Endothelial cell (in vitro differentiated cells): ENCODE data around the gene TEX19. TPM values are rescaled to one million over a fixed set of nuclear protein-coding genes. Genes with fewer than 3 reads are reported as not detected.

Experiments
- DNase-seq: peaks from one replicate; pipeline ENCODE4 v3.0.0; 2021; ENCODE audit warnings: low spot score
- H3K27ac Mint-ChIP-seq: one replicate; pipeline ENCODE4 v1.8.0; 2021; ENCODE audit warnings: mixed read lengths, inconsistent platforms; ENCODE audit not compliant: unreplicated experiment
- H3K27me3 Mint-ChIP-seq: one replicate; pipeline ENCODE4 v1.8.0; 2021; ENCODE audit warnings: mild to moderate bottlenecking, moderate library complexity, mixed read lengths, inconsistent platforms; ENCODE audit not compliant: unreplicated experiment
- H3K36me3 Mint-ChIP-seq: one replicate; pipeline ENCODE4 v1.8.0; 2021; ENCODE audit warnings: mild to moderate bottlenecking, low read depth, mixed read lengths, inconsistent platforms; ENCODE audit not compliant: unreplicated experiment
- H3K4me1 Mint-ChIP-seq: one replicate; pipeline ENCODE4 v1.8.0; 2021; ENCODE audit warnings: mild to moderate bottlenecking, mixed read lengths, inconsistent platforms; ENCODE audit not compliant: unreplicated experiment
- H3K4me3 Mint-ChIP-seq: one replicate; pipeline ENCODE4 v1.8.0; 2021; ENCODE audit warnings: mild to moderate bottlenecking, mixed read lengths, inconsistent platforms; ENCODE audit not compliant: unreplicated experiment
- H3K9me3 Mint-ChIP-seq: one replicate; pipeline ENCODE4 v1.8.0; 2021; ENCODE audit warnings: mixed read lengths, inconsistent platforms; ENCODE audit not compliant: unreplicated experiment
- total RNA-seq: library from RNA; stranded (reverse); fragmentation: NEBNext Ultra II Directional; extraction: Animal tissue kit (Norgen Biotek cat#: 25700); gene quantifications from one replicate; pipeline ENCODE4 v1.2.1, GENCODE V29; 2021; ENCODE audit not compliant: unreplicated experiment
- TF ChIP-seq, protein P1 (sequence below): fragments of 200-600 bp; sonication (generic); IDR thresholded peaks from one replicate; pipeline ENCODE4 v1.5.0; 2021; ENCODE audit warnings: antibody characterized with exemption; ENCODE audit not compliant: unreplicated experiment

Gene TEX19
- total RNA-seq, 1 donor from 2014 or later, result 0.26 TPM

DNA sequence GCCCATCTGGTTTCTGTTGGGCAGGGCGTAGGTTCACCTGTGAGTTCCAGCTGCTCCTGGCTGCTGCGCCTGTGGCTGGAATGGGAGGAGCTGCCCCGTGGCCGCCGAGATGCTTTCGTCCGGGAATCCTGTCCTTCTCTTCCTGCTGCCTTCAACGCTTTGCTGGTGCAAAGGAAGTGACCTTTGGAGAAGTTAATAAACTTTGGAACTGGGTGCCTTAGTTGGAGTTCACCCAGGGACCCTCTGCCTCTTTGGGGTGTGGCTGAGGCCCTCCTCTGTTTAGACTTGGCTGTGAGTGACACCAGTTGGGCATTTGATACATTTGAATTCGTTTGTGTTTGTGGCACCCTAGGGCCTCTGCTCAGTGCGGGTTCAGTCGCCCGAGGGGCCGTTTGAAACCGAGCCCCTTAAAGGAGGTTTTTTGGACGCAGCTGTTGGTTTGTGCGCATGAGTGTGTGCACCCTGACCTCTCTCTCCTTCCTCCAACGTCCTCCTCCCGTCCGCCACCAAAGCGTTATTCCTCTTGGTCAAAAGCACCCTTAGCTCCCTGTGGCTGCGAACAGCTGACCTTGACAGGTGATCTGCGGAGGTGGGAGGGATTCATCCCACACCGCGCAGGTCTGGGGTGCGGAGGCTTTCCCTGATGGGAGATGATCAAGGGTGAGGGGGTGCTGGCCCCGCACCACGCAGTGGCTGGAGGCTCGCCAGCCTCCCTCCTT, 16.5 kb upstream of the TEX19 start:
- Mint-ChIP-seq H3K27ac (no peak overlapping the region), H3K27me3 (peaks cover 3% of the 10 kb centered on the region), H3K4me3 (no peak overlapping the region), H3K4me1 (no peaks in the 10 kb centered on the region), H3K36me3 (no peaks in the 10 kb centered on the region), H3K9me3 (no peaks in the 10 kb centered on the region)
- DNase-seq, result no peak
- TF ChIP-seq, protein P1, sequence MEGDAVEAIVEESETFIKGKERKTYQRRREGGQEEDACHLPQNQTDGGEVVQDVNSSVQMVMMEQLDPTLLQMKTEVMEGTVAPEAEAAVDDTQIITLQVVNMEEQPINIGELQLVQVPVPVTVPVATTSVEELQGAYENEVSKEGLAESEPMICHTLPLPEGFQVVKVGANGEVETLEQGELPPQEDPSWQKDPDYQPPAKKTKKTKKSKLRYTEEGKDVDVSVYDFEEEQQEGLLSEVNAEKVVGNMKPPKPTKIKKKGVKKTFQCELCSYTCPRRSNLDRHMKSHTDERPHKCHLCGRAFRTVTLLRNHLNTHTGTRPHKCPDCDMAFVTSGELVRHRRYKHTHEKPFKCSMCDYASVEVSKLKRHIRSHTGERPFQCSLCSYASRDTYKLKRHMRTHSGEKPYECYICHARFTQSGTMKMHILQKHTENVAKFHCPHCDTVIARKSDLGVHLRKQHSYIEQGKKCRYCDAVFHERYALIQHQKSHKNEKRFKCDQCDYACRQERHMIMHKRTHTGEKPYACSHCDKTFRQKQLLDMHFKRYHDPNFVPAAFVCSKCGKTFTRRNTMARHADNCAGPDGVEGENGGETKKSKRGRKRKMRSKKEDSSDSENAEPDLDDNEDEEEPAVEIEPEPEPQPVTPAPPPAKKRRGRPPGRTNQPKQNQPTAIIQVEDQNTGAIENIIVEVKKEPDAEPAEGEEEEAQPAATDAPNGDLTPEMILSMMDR, result no peak

- Mint-ChIP-seq H3K4me3 (no peak overlapping the region), H3K27ac (no peak overlapping the region), H3K27me3 (peaks cover 4% of the 10 kb centered on the region), H3K9me3 (no peaks in the 10 kb centered on the region), H3K36me3 (no peaks in the 10 kb centered on the region), H3K4me1 (no peaks in the 10 kb centered on the region)
- TF ChIP-seq, protein P1, result no peak
- DNase-seq, result no peak
These were observed 15.5 kb upstream of the TEX19 start for GRCh38 chr17:82343560-82343959.

GRCh38 chr17:82344175-82344907, 14.7 kb upstream of the TEX19 start:
- DNase-seq, result no peak
- H3K27ac Mint-ChIP-seq, result no peak overlapping the region

GRCh38 chr17:82345151-82345976, 13.7 kb upstream of the TEX19 start:
- no peak for DNase-seq
- peaks cover 4% of the 10 kb centered on the region for H3K27me3 Mint-ChIP-seq
- TF ChIP-seq, protein P1, result no peak
- no peak overlapping the region for H3K27ac Mint-ChIP-seq
- H3K9me3 Mint-ChIP-seq, result no peaks in the 10 kb centered on the region
- H3K36me3 Mint-ChIP-seq, result no peaks in the 10 kb centered on the region
- no peak overlapping the region for H3K4me3 Mint-ChIP-seq
- H3K4me1 Mint-ChIP-seq, result no peaks in the 10 kb centered on the region

More at GRCh38 chr17:82344175-82344907, 14.7 kb upstream of the TEX19 start:
- TF ChIP-seq, protein P1, result no peak
- no peaks in the 10 kb centered on the region for H3K36me3 Mint-ChIP-seq
- no peaks in the 10 kb centered on the region for H3K4me1 Mint-ChIP-seq
- peaks cover 4% of the 10 kb centered on the region for H3K27me3 Mint-ChIP-seq
- no peak overlapping the region for H3K4me3 Mint-ChIP-seq
- H3K9me3 Mint-ChIP-seq, result no peaks in the 10 kb centered on the region
